ENCODE data around the gene KIF19. TPM values are rescaled to one million over a fixed set of nuclear protein-coding genes. Genes with fewer than 3 reads are reported as not detected.

The KIF19 gene
- total and polyA plus RNA-seq, 2 donors (not counting 1 experiment from before 2014, with no cell fraction given) = not detected

DNA sequence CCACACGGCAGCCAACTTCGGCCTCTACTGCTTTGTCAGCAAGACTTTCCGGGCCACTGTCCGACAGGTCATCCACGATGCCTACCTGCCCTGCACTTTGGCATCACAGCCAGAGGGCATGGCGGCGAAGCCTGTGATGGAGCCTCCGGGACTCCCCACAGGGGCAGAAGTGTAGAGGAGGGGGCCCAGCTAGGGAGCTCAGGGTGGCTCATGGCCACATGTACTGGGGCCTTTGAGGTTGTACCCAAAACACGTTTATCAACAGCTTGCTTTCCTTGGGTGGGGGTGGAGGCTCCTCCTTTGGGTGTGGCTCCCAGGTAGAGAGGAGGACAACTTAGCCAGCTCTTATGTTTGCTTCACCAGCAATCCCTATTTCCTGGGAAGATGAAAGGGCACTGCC is 46.4 kb downstream of the KIF19 start:
- Histone ChIP-seq H3K27me3 (replicated peaks in 1 of 4; ENCODE audit: control extremely low read depth in 1 of 4, control insufficient read depth in 3 of 4, insufficient read depth in 4 of 4, low read length in 3 of 4) (peaks cover 0 to 29% (median 6%) of the 10 kb centered on the region in 4 experiments), H3K4me3 (ENCODE audit: control extremely low read depth in 1 of 5, extremely low read depth in 1 of 5, insufficient read depth in 1 of 5, low read depth in 2 of 5, low read length in 4 of 5) (no peak overlapping the region), H3K79me2 (ENCODE audit: control insufficient read depth, insufficient read depth, low read length) (no peaks in the 10 kb centered on the region), H3K36me3 (replicated peaks in 1 of 2; ENCODE audit: control extremely low read depth in 1 of 2, control insufficient read depth in 1 of 2, extremely low read depth in 1 of 2, insufficient read depth in 2 of 2, low read length in 1 of 2) (no peaks in the 10 kb centered on the region), H3K4me1 (ENCODE audit: control insufficient read depth in 2 of 2, insufficient read depth in 2 of 2, low read length in 2 of 2) (peaks cover 12 to 16% of the 10 kb centered on the region in 2 donors), H3K4me2 (replicated peaks; ENCODE audit: low read depth, low read length, poor library complexity, severe bottlenecking) (no peak overlapping the region), H4K20me1 (ENCODE audit: control insufficient read depth, insufficient read depth, low read length, poor library complexity, severe bottlenecking) (no peaks in the 10 kb centered on the region), H3K9me3 (ENCODE audit: control extremely low read depth in 1 of 3, control insufficient read depth in 2 of 3, insufficient read depth in 1 of 3, low read length in 2 of 3) (no peaks in the 10 kb centered on the region), H3K27ac (ENCODE audit: low read length in 2 of 2) (no peak overlapping the region), H2AFZ (ENCODE audit: insufficient read depth, low read depth, low read length, poor library complexity, severe bottlenecking) (no peak overlapping the region), H3K9ac (ENCODE audit: low read length) (no peak overlapping the region)
- H3K27me3 Mint-ChIP-seq = peaks cover 19% of the 10 kb centered on the region
- intact Hi-C loops (cut with micrococcal nuclease) = no loop called here
- ChIA-PET CTCF (no interaction called here), POLR2A (no interaction called here)
- H3K9me3 Mint-ChIP-seq (ENCODE audit: insufficient read depth) = no peaks in the 10 kb centered on the region
- no peak for ATAC-seq (ENCODE audit: low read depth)
- H3K27ac Mint-ChIP-seq = no peak overlapping the region
- WGBS (ENCODE audit: insufficient coverage) = 98% methylated on average over 8 of the region's 9 CpGs
- no peak for DNase-seq
- peaks cover 12% of the 10 kb centered on the region for H3K4me1 Mint-ChIP-seq
- TF ChIP-seq EZH2 (IDR thresholded peaks at IDR 0.05; ENCODE audit: borderline replicate concordance, insufficient read depth, low read depth, low read length, poor library complexity, severe bottlenecking) (no peak), CTCF (IDR thresholded peaks at IDR 0.05) (no peak)
- H3K4me3 Mint-ChIP-seq = no peak overlapping the region

DNA sequence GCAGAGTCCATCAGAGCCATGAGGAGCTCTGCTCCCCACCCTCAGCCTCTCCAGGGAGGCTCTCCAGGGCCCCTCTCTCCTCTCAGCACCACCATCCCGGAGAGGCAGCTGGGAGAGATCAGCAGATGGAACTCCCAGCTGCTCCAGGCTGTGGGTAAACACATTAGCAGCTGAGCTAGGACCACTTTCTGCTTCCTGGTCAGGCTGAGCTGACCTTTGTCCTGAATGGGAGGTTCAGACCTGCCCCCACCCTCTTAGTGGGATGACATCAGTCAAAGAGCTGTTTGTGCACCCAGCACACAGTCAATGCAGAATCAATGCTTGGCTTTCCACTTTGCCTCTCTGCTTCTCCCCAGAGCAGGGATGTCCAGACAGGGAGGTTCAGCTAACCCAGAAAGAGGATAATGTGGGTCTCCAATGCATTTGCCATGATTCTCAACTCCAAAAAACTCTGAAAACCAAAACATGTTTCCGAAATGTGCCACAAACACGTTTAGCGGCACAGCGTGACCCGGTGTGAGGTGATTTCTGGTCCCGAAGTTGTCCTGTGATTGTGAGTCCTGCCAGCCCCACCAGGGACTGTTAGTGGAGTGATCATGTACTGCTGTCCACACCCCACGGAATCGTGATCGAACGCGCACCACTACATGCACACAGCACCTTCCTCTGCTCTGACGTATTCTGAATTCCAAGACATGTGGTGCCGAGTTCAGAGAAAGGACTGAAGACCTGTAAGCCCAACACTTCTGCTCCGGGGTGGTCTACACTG is 48.0 kb downstream of the KIF19 start:
- intact Hi-C loops (cut with micrococcal nuclease) = no loop called here
- H2AFZ ChIP-seq (ENCODE audit: insufficient read depth, low read depth, low read length, poor library complexity, severe bottlenecking) = no peak overlapping the region
- H3K9me3 Mint-ChIP-seq (ENCODE audit: insufficient read depth) = no peaks in the 10 kb centered on the region

More for the DNA sequence above, 48.0 kb downstream of the KIF19 start:
- no peaks in the 10 kb centered on the region for H3K9me3 ChIP-seq (ENCODE audit: control extremely low read depth in 1 of 3, control insufficient read depth in 2 of 3, insufficient read depth in 1 of 3, low read length in 2 of 3)
- DNase-seq = no peak
- H3K4me1 Mint-ChIP-seq = peaks cover 4% of the 10 kb centered on the region
- ATAC-seq (ENCODE audit: low read depth) = no peak
- no peaks in the 10 kb centered on the region for H4K20me1 ChIP-seq (ENCODE audit: control insufficient read depth, insufficient read depth, low read length, poor library complexity, severe bottlenecking)
- ChIA-PET CTCF (interaction anchor here (0.6 to 2.3 kb wide), 3 partner anchors 19 to 192 kb away, joined by 3 to 6 read pairs (median 3); no protein-coding TSS in a partner anchor), POLR2A (no interaction called here)
- H3K4me1 ChIP-seq (ENCODE audit: control insufficient read depth in 2 of 2, insufficient read depth in 2 of 2, low read length in 2 of 2) = peaks cover 5 to 6% of the 10 kb centered on the region in 2 donors
- H3K27ac ChIP-seq (ENCODE audit: low read length in 2 of 2) = no peak overlapping the region
- H3K27ac Mint-ChIP-seq = no peak overlapping the region
- no peak overlapping the region for H3K4me3 ChIP-seq (ENCODE audit: control extremely low read depth in 1 of 5, extremely low read depth in 1 of 5, insufficient read depth in 1 of 5, low read depth in 2 of 5, low read length in 4 of 5)
- TF ChIP-seq CTCF (IDR thresholded peaks at IDR 0.05) (no peak), EZH2 (IDR thresholded peaks at IDR 0.05; ENCODE audit: borderline replicate concordance, insufficient read depth, low read depth, low read length, poor library complexity, severe bottlenecking) (no peak)
- peaks cover 0 to 21% (median 3%) of the 10 kb centered on the region in 4 experiments for H3K27me3 ChIP-seq (replicated peaks in 1 of 4; ENCODE audit: control extremely low read depth in 1 of 4, control insufficient read depth in 3 of 4, insufficient read depth in 4 of 4, low read length in 3 of 4)
- 93% methylated on average over 11 of the region's 15 CpGs for WGBS (ENCODE audit: insufficient coverage)
- H3K4me3 Mint-ChIP-seq = no peak overlapping the region
- H3K79me2 ChIP-seq (ENCODE audit: control insufficient read depth, insufficient read depth, low read length) = no peaks in the 10 kb centered on the region
- no peak overlapping the region for H3K9ac ChIP-seq (ENCODE audit: low read length)
- peaks cover 20% of the 10 kb centered on the region for H3K27me3 Mint-ChIP-seq
- H3K36me3 ChIP-seq (replicated peaks in 1 of 2; ENCODE audit: control extremely low read depth in 1 of 2, control insufficient read depth in 1 of 2, extremely low read depth in 1 of 2, insufficient read depth in 2 of 2, low read length in 1 of 2) = no peaks in the 10 kb centered on the region
- no peak overlapping the region for H3K4me2 ChIP-seq (replicated peaks; ENCODE audit: low read depth, low read length, poor library complexity, severe bottlenecking)

Data from B cell (primary cell).